NOMO-1 treated with dmso at 0.1 percent for 144 hours (cell line): ENCODE results near the gene CYP2C19.
"Not testable (repeated sequence)": the region's sequence is repeated elsewhere in the genome, so short reads cannot be mapped to it uniquely, and the experiment has no call there.

ENCODE experiments used
- DNase-seq: peaks from one replicate; lab custom pipeline; 2025; ENCODE audit not compliant: unreplicated experiment; lab: John Stamatoyannopoulos, UW

The CYP2C19 gene

DNA sequence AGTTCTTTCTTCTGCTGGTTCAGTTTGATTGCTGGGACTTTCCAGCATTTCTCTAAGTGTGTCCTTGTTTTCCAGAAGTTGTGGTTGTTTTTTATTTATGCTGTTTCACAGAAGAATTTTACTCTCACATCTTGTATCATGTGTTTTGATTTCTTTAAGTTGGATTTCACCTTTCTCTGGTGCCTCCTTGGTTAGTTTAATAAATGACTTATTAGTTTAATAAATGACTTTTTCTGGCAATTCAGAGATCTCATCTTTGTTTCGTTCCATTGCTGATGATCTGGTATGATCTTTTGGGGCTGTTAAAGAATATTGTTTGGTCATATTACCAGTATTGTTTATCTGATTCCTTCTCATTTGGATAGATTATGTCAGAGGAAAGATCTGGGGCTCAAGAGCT is 116.2 kb downstream of the CYP2C19 start:
- DNase-seq, result no peak

DNA sequence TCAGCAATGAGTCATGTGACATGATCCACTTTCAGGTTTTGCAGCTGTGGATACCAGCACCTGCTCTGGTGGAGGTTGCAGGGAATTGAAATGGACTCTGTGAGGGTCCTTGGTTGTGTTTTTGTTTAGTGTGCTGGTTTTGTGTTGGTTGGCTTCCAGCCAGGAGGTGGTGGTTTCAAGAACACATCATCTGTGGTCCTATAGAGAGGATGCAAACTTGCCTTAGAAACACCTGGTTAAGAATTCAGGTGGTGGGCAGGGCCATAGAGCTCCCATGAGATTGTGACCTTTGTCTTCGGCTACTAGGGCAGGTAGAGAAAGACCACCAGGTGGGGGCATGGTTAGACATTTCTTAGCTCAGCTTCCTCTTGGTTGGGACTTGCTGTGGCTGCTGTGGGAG is 116.7 kb downstream of the CYP2C19 start:
- DNase-seq, result no peak

- no peak for DNase-seq
These were observed 126.6 kb downstream of the CYP2C19 start for GRCh38 chr10:94889123-94889522.

GRCh38 chr10:94890264-94891022 is 128.0 kb downstream of the CYP2C19 start:
- DNase-seq, result no peak

- not testable (repeated sequence) for DNase-seq
These were observed 135.9 kb downstream of the CYP2C19 start for GRCh38 chr10:94898414-94898813.

DNA sequence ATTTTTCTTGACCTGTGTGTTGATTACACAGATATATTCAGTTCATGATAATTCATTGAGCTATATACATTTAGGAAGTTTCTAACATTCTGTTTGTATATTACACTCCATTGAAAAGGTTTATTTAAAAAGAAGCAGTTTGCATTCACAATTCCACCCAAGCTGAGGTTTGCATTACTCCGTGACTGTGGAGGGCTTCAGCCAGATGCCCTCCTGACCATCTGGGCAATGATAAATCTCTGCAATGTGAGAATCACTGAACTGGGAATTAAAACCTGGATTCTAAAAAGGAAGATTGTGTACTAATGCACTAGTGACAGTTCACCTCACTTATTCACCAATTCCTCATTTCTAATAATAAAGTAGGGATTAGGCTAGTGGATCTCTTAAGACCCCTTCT is 139.6 kb downstream of the CYP2C19 start:
- no peak for DNase-seq

- DNase-seq, result no peak
These were observed 140.1 kb downstream of the CYP2C19 start for GRCh38 chr10:94902570-94902969.
